Mesenchymal stem cell (in vitro differentiated cells and primary cell): ENCODE data around the gene STX10.

Experiments
- DNase-seq: peaks from one replicate; pipeline ENCODE4 v3.0.0-alpha.2; 2013
- H2AFZ ChIP-seq: one replicate; pipeline ENCODE4 v1.6.1; 2013; ENCODE audit warnings: low read depth, mild to moderate bottlenecking, control low read depth, inconsistent platforms, low read length, moderate library complexity
- H2AK5ac ChIP-seq: 2 replicates; pipeline ENCODE4 v1.6.1; 2013; ENCODE audit warnings: low read length, moderate library complexity, mild to moderate bottlenecking, inconsistent platforms; ENCODE audit not compliant: severe bottlenecking
- H2BK120ac ChIP-seq: one replicate; pipeline ENCODE4 v1.6.1; 2013; ENCODE audit warnings: low read depth, mild to moderate bottlenecking, inconsistent platforms, low read length, moderate library complexity
- H2BK12ac ChIP-seq, 2 experiments: one replicate each; pipeline ENCODE4 v1.6.1; 2013; ENCODE audit warnings: inconsistent platforms in 2 of 2, low read length in 2 of 2, mild to moderate bottlenecking in 2 of 2, moderate library complexity in 2 of 2, control low read depth in 1 of 2
- H2BK15ac ChIP-seq: one replicate; pipeline ENCODE4 v1.6.1; 2013; ENCODE audit warnings: mild to moderate bottlenecking, low read depth, inconsistent platforms; ENCODE audit not compliant: poor library complexity, severe bottlenecking
- H2BK5ac ChIP-seq: 2 replicates; pipeline ENCODE4 v1.6.1; 2013; ENCODE audit warnings: low read depth, mild to moderate bottlenecking, low read length, control low read depth, inconsistent platforms; ENCODE audit not compliant: poor library complexity, severe bottlenecking
- H3K14ac ChIP-seq, 2 experiments: one replicate each; pipeline ENCODE4 v1.6.1; 2013; ENCODE audit warnings: inconsistent platforms in 2 of 2, low read length in 2 of 2, control low read depth in 1 of 2, mild to moderate bottlenecking in 1 of 2, moderate library complexity in 1 of 2
- H3K18ac ChIP-seq, 2 experiments: one replicate each; pipeline ENCODE4 v1.6.1; 2013; ENCODE audit warnings: inconsistent platforms in 2 of 2, low read length in 2 of 2, control low read depth in 1 of 2, low read depth in 1 of 2, mild to moderate bottlenecking in 1 of 2
- H3K23ac ChIP-seq, 2 experiments: one replicate each; pipeline ENCODE4 v1.6.1; 2013; ENCODE audit warnings: inconsistent platforms in 2 of 2, low read length in 2 of 2, mild to moderate bottlenecking in 2 of 2, moderate library complexity in 2 of 2, control low read depth in 1 of 2
- H3K27ac ChIP-seq: 2 replicates; pipeline ENCODE4 v1.5.1; 2013; ENCODE audit warnings: mild to moderate bottlenecking, moderate library complexity, low read length, control low read depth, inconsistent platforms; ENCODE audit not compliant: poor library complexity, severe bottlenecking
- H3K27me3 ChIP-seq, 2 experiments: 2 replicates each; pipeline versions ENCODE4 v1.6.1 to v1.7.0; 2013; ENCODE audit warnings: low read length in 2 of 2, mild to moderate bottlenecking in 2 of 2, moderate library complexity in 2 of 2, control low read depth in 1 of 2, inconsistent platforms in 1 of 2; ENCODE audit not compliant: control insufficient read depth in 1 of 2, insufficient read depth in 1 of 2
- H3K36me3 ChIP-seq, 2 experiments: 2 replicates each; pipeline versions ENCODE4 v1.6.1 to v1.7.0; 2013; ENCODE audit warnings: low read length in 2 of 2, control low read depth in 1 of 2, inconsistent platforms in 1 of 2, low read depth in 1 of 2, mild to moderate bottlenecking in 1 of 2; ENCODE audit not compliant: insufficient read depth in 2 of 2, control insufficient read depth in 1 of 2
- H3K4ac ChIP-seq, 2 experiments: one replicate each; pipeline ENCODE4 v1.6.1; 2013; ENCODE audit warnings: inconsistent platforms in 2 of 2, low read length in 2 of 2, mild to moderate bottlenecking in 2 of 2, moderate library complexity in 2 of 2, control low read depth in 1 of 2, low read depth in 1 of 2
- H3K4me1 ChIP-seq: 2 replicates; pipeline ENCODE4 v1.6.1; 2013; ENCODE audit warnings: low read depth, low read length, control low read depth; ENCODE audit not compliant: control insufficient read depth, insufficient read depth
- H3K4me2 ChIP-seq: 2 replicates; pipeline ENCODE4 v1.6.1; 2013; ENCODE audit warnings: low read length, mild to moderate bottlenecking, inconsistent platforms; ENCODE audit not compliant: poor library complexity, severe bottlenecking
- H3K4me3 ChIP-seq, 2 experiments: 2 replicates each; pipeline versions ENCODE4 v1.5.1 to v1.7.0; 2013; ENCODE audit warnings: low read length in 2 of 2, mild to moderate bottlenecking in 2 of 2, control low read depth in 1 of 2, low read depth in 1 of 2; ENCODE audit not compliant: insufficient read depth in 1 of 2
- H3K79me1 ChIP-seq: replicated peaks from 2 replicates; pipeline ENCODE4 v1.6.1; 2013; ENCODE audit warnings: mild to moderate bottlenecking, control low read depth, low read length, inconsistent platforms; ENCODE audit not compliant: poor library complexity, severe bottlenecking
- H3K9ac ChIP-seq: 2 replicates; pipeline ENCODE4 v1.7.0; 2013; ENCODE audit warnings: mild to moderate bottlenecking, low read length, moderate library complexity
- H3K9me3 ChIP-seq: 2 replicates; pipeline ENCODE4 v1.7.0; 2013; ENCODE audit warnings: mild to moderate bottlenecking, low read length; ENCODE audit not compliant: control insufficient read depth
- H4K8ac ChIP-seq: one replicate; pipeline ENCODE4 v1.6.1; 2013; ENCODE audit warnings: inconsistent platforms, mild to moderate bottlenecking, low read length, moderate library complexity
- H4K91ac ChIP-seq: one replicate; pipeline ENCODE4 v1.6.1; 2013; ENCODE audit warnings: mild to moderate bottlenecking, low read length, inconsistent platforms
- WGBS: methylation state at CpG from one replicate; pipeline ENCODE4 v1.1.7; 2013; ENCODE audit warnings: mixed read lengths; 5-methylcytosine and 5-hydroxymethylcytosine counted together

The STX10 gene

DNA sequence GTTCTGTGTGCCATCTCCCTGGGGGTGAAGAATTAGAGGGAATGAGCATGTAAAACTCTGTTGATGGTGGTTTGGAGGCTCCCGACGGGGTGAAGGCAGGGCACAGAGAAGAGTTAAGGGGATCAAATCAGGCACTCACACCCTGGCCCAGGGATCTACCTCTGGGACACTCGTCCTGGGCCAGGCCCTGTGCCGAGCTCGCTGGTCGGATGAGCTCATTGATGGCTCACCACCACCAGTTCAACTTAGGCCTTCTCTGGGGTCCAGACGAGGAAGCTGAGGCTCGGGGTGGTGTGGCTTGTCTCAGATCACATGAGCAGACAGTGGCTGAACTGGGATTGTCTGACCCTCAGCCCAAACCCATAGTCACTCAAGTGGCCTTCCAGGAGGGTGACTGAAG lies 30.5 kb downstream of the STX10 start:
- Histone ChIP-seq H4K91ac (no peak overlapping the region), H3K27me3 (no peaks in the 10 kb centered on the region), H3K36me3 (peaks cover 14 to 31% of the 10 kb centered on the region in 2 experiments), H3K18ac (no peak overlapping the region), H2AFZ (no peak overlapping the region), H3K27ac (peak overlapping the region; percentile 57), H3K4me1 (peaks cover 48% of the 10 kb centered on the region), H3K4me2 (peak overlapping the region; percentile 52), H2BK15ac (no peak overlapping the region), H2AK5ac (peak overlapping the region; percentile 24), H3K4ac (peak overlapping the region in 1 of 2 experiments; percentile 17), H2BK120ac (no peak overlapping the region), H2BK5ac (no peak overlapping the region), H4K8ac (no peak overlapping the region), H3K9ac (peak overlapping the region; percentile 89), H3K4me3 (peak overlapping the region in 1 of 2 experiments; percentile 86), H3K79me1 (peaks cover 14% of the 10 kb centered on the region), H3K9me3 (no peaks in the 10 kb centered on the region), H3K14ac (no peak overlapping the region), H3K23ac (no peak overlapping the region), H2BK12ac (no peak overlapping the region)
- no peak for DNase-seq
- WGBS: 86% methylated on average over 8 of the region's 8 CpGs

- H3K79me1 ChIP-seq: peaks cover 13% of the 10 kb centered on the region
- peak overlapping the region in 1 of 2 experiments; percentile 84 for H3K14ac ChIP-seq
- peak overlapping the region; percentile 69 to 97 for H3K4ac ChIP-seq
- H3K9ac ChIP-seq: peak overlapping the region; percentile 89
- peak overlapping the region; percentile 74 for H4K8ac ChIP-seq
- no peak overlapping the region for H2AFZ ChIP-seq
- H3K4me3 ChIP-seq: peak overlapping the region; percentile 82 to 86
- H2BK5ac ChIP-seq: peak overlapping the region; percentile 19
- H3K27ac ChIP-seq: peak overlapping the region; percentile 57
- H2BK120ac ChIP-seq: peak overlapping the region; percentile 89
- peaks cover 48% of the 10 kb centered on the region for H3K4me1 ChIP-seq
- H3K27me3 ChIP-seq: no peaks in the 10 kb centered on the region
- WGBS: 2% methylated on average over 46 of the region's 57 CpGs
- H3K23ac ChIP-seq: peak overlapping the region in 1 of 2 experiments; percentile 66
- peak overlapping the region; percentile 52 for H3K4me2 ChIP-seq
- H4K91ac ChIP-seq: peak overlapping the region; percentile 60
- no peak overlapping the region for H2BK15ac ChIP-seq
- no peaks in the 10 kb centered on the region for H3K9me3 ChIP-seq
- peak overlapping the region in 1 of 2 experiments; percentile 23 for H2BK12ac ChIP-seq
- peak; percentile 37 for DNase-seq
- peak overlapping the region; percentile 81 to 83 for H3K18ac ChIP-seq
- peaks cover 21 to 36% of the 10 kb centered on the region in 2 experiments for H3K36me3 ChIP-seq
- peak overlapping the region; percentile 50 for H2AK5ac ChIP-seq
Observed at GRCh38 chr19:13118424-13119193, 31.6 kb downstream of the STX10 start.

GRCh38 chr19:13117772-13118423 lies 32.3 kb downstream of the STX10 start, which contains the start of gene NACC1:
Gene NACC1, plus strand, starts transcription at chr19:13118264. Its CDS starts 16,944 bp downstream, at chr19:13135208.
- Histone ChIP-seq H3K36me3 (peaks cover 27 to 39% of the 10 kb centered on the region in 2 experiments), H2BK15ac (peak within 1 kb of the TSS; percentile 49), H2BK120ac (peak within 1 kb of the TSS; percentile 89), H2AFZ (no peak within 1 kb of the TSS), H2BK12ac (peak within 1 kb of the TSS in 1 of 2 experiments; percentile 80), H2AK5ac (peak within 1 kb of the TSS; percentile 50), H3K14ac (peak within 1 kb of the TSS in 1 of 2 experiments; percentile 84), H3K4me3 (peak within 1 kb of the TSS; percentile 82 to 97), H4K91ac (peak within 1 kb of the TSS; percentile 60), H3K18ac (peak within 1 kb of the TSS; percentile 81 to 83), H4K8ac (peak within 1 kb of the TSS; percentile 74), H3K4me2 (peak within 1 kb of the TSS; percentile 52), H3K27ac (peak within 1 kb of the TSS; percentile 57), H3K9ac (peak within 1 kb of the TSS; percentile 98), H3K79me1 (peaks cover 15% of the 10 kb centered on the region), H3K4ac (peak within 1 kb of the TSS; percentile 69 to 97), H3K4me1 (peaks cover 48% of the 10 kb centered on the region), H2BK5ac (peak within 1 kb of the TSS; percentile 19), H3K23ac (peak within 1 kb of the TSS in 1 of 2 experiments; percentile 66), H3K27me3 (no peaks in the 10 kb centered on the region), H3K9me3 (no peaks in the 10 kb centered on the region)
- WGBS: 5% methylated on average over 47 of the region's 65 CpGs
- peak; percentile 86 for DNase-seq
